Cardiac muscle cell (in vitro differentiated cells and primary cell): ENCODE data around the gene TRIM24. TPM values are rescaled to one million over a fixed set of nuclear protein-coding genes. Genes with fewer than 3 reads are reported as not detected.

Experiments
- DNase-seq, 2 donors: peaks; one replicate each; pipeline versions ENCODE4 v3.0.0 to v3.0.0-alpha.2; 2010 to 2017; ENCODE audit warnings: low read depth in 1 of 2, low spot score in 1 of 2
- H3K27ac ChIP-seq: fragments of 200-600 bp; sonication (generic); 2 replicates; pipeline ENCODE4 v1.5.1; 2016
- H3K27me3 ChIP-seq: fragments of 200-600 bp; sonication (generic); 2 replicates; pipeline ENCODE4 v1.6.0; 2016; ENCODE audit warnings: control low read depth
- H3K36me3 ChIP-seq: fragments of 200-600 bp; sonication (generic); 2 replicates; pipeline ENCODE4 v1.5.1; 2016; ENCODE audit warnings: control low read depth
- H3K4me1 ChIP-seq: fragments of 200-600 bp; sonication (generic); 2 replicates; pipeline ENCODE4 v1.8.1; 2017; ENCODE audit warnings: low read depth, mild to moderate bottlenecking, mixed run types
- H3K4me3 ChIP-seq: fragments of 200-600 bp; sonication (generic); 2 replicates; pipeline ENCODE4 v1.5.1; 2016; ENCODE audit warnings: mild to moderate bottlenecking
- H3K9me3 ChIP-seq: fragments of 200-600 bp; sonication (generic); 2 replicates; pipeline ENCODE4 v1.5.1; 2017; ENCODE audit warnings: low read depth, mild to moderate bottlenecking, control low read depth
- polyA plus RNA-seq: library from polyadenylated mRNA; unstranded; fragments of >200 nt; fragmentation: Nextera tagmentation; extraction: Ambion mirVana; gene quantifications from 2 replicates; pipeline ENCODE4 v1.2.1, GENCODE V29; 2016
- total RNA-seq: library from RNA; depleted of rRNA; stranded (reverse); fragments of >200 nt; gene quantifications from 2 replicates; pipeline ENCODE4 v1.2.3, GENCODE V29; 2016
- TF ChIP-seq, protein P1 (sequence below): IDR thresholded peaks from 2 replicates; pipeline ENCODE4 v1.5.1; 2012; ENCODE audit warnings: low read depth, mild to moderate bottlenecking, low read length

TRIM24 gene
- total and polyA plus RNA-seq, 2 experiments from 2014 or later: 99.2 to 113 TPM

DNA sequence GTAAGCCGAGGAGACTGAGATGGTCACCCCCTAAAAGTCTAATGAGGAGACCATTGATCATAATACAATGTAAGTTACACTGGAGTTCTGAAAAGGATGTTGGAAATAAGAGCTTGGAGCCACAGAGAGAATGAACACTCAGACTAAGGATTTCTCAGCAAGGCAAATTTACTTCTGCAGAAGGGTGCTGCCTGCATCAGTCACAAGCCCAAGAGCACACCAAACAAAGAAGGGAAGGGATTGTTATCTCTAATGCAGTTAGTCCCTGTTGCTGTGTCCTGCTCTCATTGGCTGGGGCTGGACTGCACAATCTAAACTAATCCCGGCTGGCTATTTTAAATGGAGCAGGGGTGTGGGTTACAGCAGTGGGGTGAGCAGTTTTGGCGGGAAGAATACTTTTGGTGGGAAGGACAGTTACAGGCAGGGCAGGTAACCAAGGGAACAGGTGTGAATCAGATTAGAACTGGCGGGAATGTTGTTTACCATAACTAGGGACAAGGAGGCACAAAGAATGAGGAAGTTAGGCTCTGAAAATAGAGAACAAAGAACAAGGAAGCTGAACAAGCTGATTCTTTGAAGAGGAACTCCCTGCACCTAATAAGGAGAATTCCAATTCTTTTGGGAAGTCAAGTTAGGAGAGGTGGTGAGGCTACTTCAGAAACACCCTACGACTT is 30.3 kb upstream of the TRIM24 start:
- H3K4me1 ChIP-seq: no peaks in the 10 kb centered on the region
- DNase-seq: no peak
- no peaks in the 10 kb centered on the region for H3K27me3 ChIP-seq
- TF ChIP-seq, protein P1, sequence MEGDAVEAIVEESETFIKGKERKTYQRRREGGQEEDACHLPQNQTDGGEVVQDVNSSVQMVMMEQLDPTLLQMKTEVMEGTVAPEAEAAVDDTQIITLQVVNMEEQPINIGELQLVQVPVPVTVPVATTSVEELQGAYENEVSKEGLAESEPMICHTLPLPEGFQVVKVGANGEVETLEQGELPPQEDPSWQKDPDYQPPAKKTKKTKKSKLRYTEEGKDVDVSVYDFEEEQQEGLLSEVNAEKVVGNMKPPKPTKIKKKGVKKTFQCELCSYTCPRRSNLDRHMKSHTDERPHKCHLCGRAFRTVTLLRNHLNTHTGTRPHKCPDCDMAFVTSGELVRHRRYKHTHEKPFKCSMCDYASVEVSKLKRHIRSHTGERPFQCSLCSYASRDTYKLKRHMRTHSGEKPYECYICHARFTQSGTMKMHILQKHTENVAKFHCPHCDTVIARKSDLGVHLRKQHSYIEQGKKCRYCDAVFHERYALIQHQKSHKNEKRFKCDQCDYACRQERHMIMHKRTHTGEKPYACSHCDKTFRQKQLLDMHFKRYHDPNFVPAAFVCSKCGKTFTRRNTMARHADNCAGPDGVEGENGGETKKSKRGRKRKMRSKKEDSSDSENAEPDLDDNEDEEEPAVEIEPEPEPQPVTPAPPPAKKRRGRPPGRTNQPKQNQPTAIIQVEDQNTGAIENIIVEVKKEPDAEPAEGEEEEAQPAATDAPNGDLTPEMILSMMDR: no peak
- no peak overlapping the region for H3K4me3 ChIP-seq
- H3K36me3 ChIP-seq: no peaks in the 10 kb centered on the region
- H3K9me3 ChIP-seq: no peaks in the 10 kb centered on the region
- no peak overlapping the region for H3K27ac ChIP-seq

DNA sequence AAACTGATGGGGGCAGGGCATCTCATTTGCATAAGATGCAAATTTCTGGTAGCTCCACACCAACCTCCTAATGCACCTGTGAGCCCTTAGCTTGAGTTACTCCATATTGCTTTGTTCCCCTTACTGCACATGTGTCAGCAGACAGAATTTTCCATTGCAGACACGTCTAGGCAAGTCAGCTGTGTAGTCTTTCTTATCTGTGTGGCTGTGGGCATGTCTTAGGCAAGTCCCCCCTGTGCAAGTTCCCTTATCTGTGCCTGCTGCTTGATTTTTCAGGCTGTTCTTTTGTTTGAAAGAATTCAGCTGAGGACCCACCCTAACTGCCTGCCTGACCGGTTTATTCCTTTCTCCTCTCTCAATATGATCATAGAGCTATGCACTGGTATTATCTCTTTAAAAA is 28.5 kb upstream of the TRIM24 start:
- H3K9me3 ChIP-seq: no peaks in the 10 kb centered on the region
- TF ChIP-seq, protein P1: no peak
- no peak for DNase-seq
- H3K36me3 ChIP-seq: no peaks in the 10 kb centered on the region
- H3K27me3 ChIP-seq: no peaks in the 10 kb centered on the region
- H3K4me3 ChIP-seq: no peak overlapping the region
- H3K27ac ChIP-seq: no peak overlapping the region
- H3K4me1 ChIP-seq: no peaks in the 10 kb centered on the region

DNA sequence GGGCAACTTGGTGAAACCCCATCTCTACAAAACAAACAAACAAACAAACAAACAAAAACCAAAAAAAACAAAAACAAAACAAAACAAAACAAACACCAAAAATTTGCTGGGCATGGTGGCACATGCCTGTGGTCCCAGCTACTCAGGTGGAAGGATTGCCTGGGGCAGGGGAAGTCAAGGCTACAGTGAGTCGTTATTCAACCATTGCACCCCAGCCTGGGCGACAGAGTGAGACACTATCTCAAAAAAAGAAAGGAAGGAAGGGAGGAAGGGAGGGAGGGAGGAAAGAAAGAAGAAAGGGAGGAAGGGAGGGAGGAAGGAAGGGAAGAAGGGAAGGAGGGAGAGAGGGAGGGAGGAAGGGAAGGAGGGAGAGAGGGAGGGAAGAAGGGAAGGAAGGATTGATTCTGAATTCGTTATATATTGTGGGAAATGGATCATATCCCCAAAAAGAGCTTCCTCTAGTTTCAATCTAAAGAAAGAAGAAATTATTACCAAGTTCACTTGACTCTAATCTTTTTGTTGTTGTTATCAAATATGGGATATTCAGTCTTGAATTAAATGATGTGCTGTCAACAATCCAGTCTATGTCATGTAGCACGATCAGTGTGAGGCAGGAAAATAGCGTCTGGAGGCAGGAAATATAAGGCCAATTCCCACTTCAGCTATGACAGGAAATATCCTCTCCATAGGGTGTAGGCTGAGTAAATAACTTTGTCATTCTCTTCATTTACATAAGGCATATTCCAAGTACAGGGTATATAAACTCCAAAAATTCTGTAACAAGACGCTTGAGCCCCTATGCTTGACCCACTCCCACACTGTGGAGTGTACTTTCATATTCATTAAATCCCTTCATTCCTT is 26.2 kb upstream of the TRIM24 start:
- Histone ChIP-seq H3K9me3 (no peaks in the 10 kb centered on the region), H3K4me3 (no peak overlapping the region), H3K36me3 (no peaks in the 10 kb centered on the region), H3K4me1 (peaks cover 2% of the 10 kb centered on the region), H3K27me3 (no peaks in the 10 kb centered on the region), H3K27ac (no peak overlapping the region)
- TF ChIP-seq, protein P1: no peak
- no peak for DNase-seq

DNA sequence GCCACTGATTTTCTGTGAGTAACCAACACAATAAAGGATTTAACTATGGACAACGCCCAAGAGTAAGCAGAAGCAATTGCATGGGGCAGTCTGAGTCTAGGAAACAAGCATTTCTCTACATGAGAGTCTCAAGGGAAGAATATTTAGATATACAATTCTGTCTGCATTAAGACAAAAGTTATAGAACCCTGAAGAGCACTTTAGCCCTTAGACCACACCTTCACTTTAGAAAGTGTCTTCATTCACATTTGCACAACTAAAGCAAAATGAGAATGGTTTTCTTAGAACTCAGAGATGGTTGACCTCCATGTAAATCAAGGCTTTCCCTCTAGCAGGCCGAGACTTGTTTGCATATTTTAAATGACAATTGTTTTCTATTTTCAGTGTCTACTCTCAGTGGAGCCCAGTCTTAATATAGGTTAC is 25.5 kb upstream of the TRIM24 start:
- no peaks in the 10 kb centered on the region for H3K36me3 ChIP-seq
- H3K27me3 ChIP-seq: no peaks in the 10 kb centered on the region
- TF ChIP-seq, protein P1: no peak
- DNase-seq: no peak
- H3K4me1 ChIP-seq: peaks cover 2% of the 10 kb centered on the region
- no peak overlapping the region for H3K4me3 ChIP-seq
- H3K9me3 ChIP-seq: no peaks in the 10 kb centered on the region
- no peak overlapping the region for H3K27ac ChIP-seq

DNA sequence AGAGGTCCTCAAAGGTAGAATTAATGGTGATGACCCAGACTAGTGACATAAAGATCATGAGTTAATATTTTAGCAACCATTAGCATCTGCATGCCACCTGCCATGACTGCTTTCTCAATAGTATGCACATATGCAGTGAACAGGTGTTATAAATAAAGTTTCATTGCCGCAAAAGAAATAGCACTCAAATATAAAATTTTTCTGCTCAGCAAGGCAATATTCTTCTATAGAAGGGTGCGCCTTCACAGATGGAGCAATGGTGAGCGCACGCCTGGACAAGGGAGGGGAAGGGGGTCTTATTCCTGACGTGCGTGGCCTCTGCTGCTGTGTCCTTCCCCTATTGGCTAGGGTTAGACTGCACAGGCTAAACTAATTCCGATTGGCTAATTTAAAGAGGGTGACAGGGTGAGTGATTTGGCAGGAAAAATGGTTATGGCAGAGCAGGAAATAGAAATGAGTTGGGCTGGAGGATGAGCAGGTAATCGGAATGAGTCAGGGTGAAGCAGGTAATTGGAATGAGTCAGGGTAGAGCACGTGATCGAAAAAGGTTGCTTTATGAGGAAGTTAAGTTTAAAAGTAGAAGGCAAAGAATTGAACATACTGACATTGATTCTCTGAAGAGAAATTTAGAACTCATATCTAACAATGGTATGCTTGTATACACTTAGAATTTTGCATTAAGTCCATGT is 24.7 kb upstream of the TRIM24 start:
- no peak overlapping the region for H3K4me3 ChIP-seq
- no peaks in the 10 kb centered on the region for H3K27me3 ChIP-seq
- H3K9me3 ChIP-seq: no peaks in the 10 kb centered on the region
- H3K36me3 ChIP-seq: no peaks in the 10 kb centered on the region
- TF ChIP-seq, protein P1: no peak
- no peak for DNase-seq
- H3K4me1 ChIP-seq: peaks cover 2% of the 10 kb centered on the region
- H3K27ac ChIP-seq: no peak overlapping the region
